ENCODE measurements around the gene PLEKHA7.

DNA sequence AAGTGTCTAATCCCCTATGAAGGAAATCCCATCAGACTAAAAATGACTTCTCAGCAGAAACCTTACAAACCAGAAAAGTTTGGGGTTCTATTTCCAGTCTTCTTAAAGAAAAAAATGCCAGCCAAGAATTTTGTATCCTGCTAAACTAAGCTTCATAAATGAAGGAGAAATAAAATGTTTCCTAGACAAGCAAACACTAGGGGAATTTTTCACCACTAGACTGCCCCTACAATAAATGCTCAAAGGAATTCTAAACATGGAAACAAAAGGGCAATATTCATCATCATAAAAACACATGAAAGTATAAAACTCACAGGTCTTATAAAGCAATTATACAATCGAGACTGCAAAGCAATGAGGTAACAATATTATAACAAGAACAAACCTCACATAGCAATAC lies 124.3 kb downstream of the PLEKHA7 start:
- TF ChIP-seq, protein P1, sequence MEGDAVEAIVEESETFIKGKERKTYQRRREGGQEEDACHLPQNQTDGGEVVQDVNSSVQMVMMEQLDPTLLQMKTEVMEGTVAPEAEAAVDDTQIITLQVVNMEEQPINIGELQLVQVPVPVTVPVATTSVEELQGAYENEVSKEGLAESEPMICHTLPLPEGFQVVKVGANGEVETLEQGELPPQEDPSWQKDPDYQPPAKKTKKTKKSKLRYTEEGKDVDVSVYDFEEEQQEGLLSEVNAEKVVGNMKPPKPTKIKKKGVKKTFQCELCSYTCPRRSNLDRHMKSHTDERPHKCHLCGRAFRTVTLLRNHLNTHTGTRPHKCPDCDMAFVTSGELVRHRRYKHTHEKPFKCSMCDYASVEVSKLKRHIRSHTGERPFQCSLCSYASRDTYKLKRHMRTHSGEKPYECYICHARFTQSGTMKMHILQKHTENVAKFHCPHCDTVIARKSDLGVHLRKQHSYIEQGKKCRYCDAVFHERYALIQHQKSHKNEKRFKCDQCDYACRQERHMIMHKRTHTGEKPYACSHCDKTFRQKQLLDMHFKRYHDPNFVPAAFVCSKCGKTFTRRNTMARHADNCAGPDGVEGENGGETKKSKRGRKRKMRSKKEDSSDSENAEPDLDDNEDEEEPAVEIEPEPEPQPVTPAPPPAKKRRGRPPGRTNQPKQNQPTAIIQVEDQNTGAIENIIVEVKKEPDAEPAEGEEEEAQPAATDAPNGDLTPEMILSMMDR (IDR thresholded peaks at IDR 0.05 in 2 of 3, conservative IDR thresholded peaks at IDR 0.05 in 1 of 3; ENCODE audit: borderline replicate concordance in 1 of 3, insufficient read depth in 1 of 3, low read depth in 2 of 3, low read length in 2 of 3): no peak
- TF ChIP-seq EZH2 (IDR thresholded peaks at IDR 0.05) (no peak), POLR2AphosphoS5 (IDR thresholded peaks at IDR 0.05; ENCODE audit: low read depth, low read length) (no peak), SIN3A (IDR thresholded peaks at IDR 0.05; ENCODE audit: low read depth) (no peak), POLR2A (IDR thresholded peaks at IDR 0.05; ENCODE audit: borderline replicate concordance, extremely low read depth, insufficient read depth, insufficient read length) (no peak), YY1 (IDR thresholded peaks at IDR 0.05; ENCODE audit: extremely low read depth, insufficient replicate concordance, low read depth, low read length) (no peak)
- TF ChIP-seq, protein P2, sequence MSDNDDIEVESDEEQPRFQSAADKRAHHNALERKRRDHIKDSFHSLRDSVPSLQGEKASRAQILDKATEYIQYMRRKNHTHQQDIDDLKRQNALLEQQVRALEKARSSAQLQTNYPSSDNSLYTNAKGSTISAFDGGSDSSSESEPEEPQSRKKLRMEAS (IDR thresholded peaks at IDR 0.05): no peak
